Neural cell (in vitro differentiated cells): ENCODE measurements around the gene TM9SF3.

ENCODE experiments used
- CTCF ChIP-seq: fragments of 450-650 bp; IDR thresholded peaks from 2 replicates; pipeline ENCODE4 v1.5.1; 2014; ENCODE audit warnings: antibody characterized with exemption, mild to moderate bottlenecking, moderate library complexity; ENCODE audit not compliant: poor library complexity, severe bottlenecking
- EZH2 ChIP-seq: fragments of 200-600, 300-800 bp; shearing (Covaris generic), sonication (generic); IDR thresholded peaks from 2 replicates; pipeline ENCODE4 v1.6.1; 2014; ENCODE audit warnings: antibody characterized with exemption, low read length, borderline replicate concordance, mild to moderate bottlenecking; ENCODE audit not compliant: insufficient read depth, poor library complexity, severe bottlenecking
- POLR2AphosphoS5 ChIP-seq: IDR thresholded peaks from 2 replicates; pipeline ENCODE4 v1.6.1; 2012
- RAD21 ChIP-seq: fragments of 450-650 bp; conservative IDR thresholded peaks from 2 replicates; pipeline ENCODE4 v1.6.1; 2014; ENCODE audit warnings: antibody characterized with exemption, mild to moderate bottlenecking, moderate library complexity
- REST ChIP-seq: IDR thresholded peaks from 2 replicates; pipeline ENCODE4 v1.6.1; 2012; ENCODE audit warnings: borderline replicate concordance

GRCh38 chr10:96613576-96613975, 26.8 kb upstream of the TM9SF3 start:
- TF ChIP-seq REST (no peak), CTCF (no peak), RAD21 (no peak), POLR2AphosphoS5 (no peak), EZH2 (no peak)
